Left hindlimb (tissue), 1 donor: ENCODE measurements around the gene FAM3B.

Source experiments
- DNase-seq: peaks from one replicate; pipeline ENCODE4 v3.0.0-alpha.2; 2018

The FAM3B gene

GRCh38 chr21:41399246-41399800 lies 82.7 kb downstream of the FAM3B start:
- DNase-seq = no peak

- DNase-seq = no peak
These were observed 85.6 kb downstream of the FAM3B start for GRCh38 chr21:41402231-41402630.

- DNase-seq = no peak
These were observed 86.2 kb downstream of the FAM3B start for GRCh38 chr21:41402796-41403195.

- no peak for DNase-seq
These were observed 86.7 kb downstream of the FAM3B start for GRCh38 chr21:41403331-41403730.

GRCh38 chr21:41403966-41404365 lies 87.4 kb downstream of the FAM3B start:
- no peak for DNase-seq

GRCh38 chr21:41405321-41405720 lies 88.7 kb downstream of the FAM3B start:
- DNase-seq = no peak

- DNase-seq = no peak
These were observed 89.7 kb downstream of the FAM3B start for GRCh38 chr21:41406340-41406739.
